ENCODE data around the gene CNR1.
A peak's percentile ranks its signal among the peaks of the same experiment; 100 is the strongest.
"Not testable (repeated sequence)": the region's sequence is repeated elsewhere in the genome, so short reads cannot be mapped to it uniquely, and the experiment has no call there.

The CNR1 gene

GRCh38 chr6:88165844-88166492, at the start of gene CNR1:
TSS of gene CNR1 (minus strand) at chr6:88166347. CDS start at chr6:88145274, 21,073 bp downstream.
- intact Hi-C loops (cut with DNase I): no loop called here
- DNase-seq: peak in 40 of 42 donors; percentile 28 to 81 (median 60)

GRCh38 chr6:88211446-88211845, 45.3 kb upstream of the CNR1 start:
- intact Hi-C loops (cut with DNase I): no loop called here
- peak in 8 of 42 donors; percentile 7 to 51 (median 23) for DNase-seq

- intact Hi-C loops (cut with DNase I): no loop called here
- no peak for DNase-seq
Observed at GRCh38 chr6:88209301-88209700, 43.2 kb upstream of the CNR1 start.

- DNase-seq: no peak
- intact Hi-C loops (cut with DNase I): no loop called here
Observed at GRCh38 chr6:88208726-88209125, 42.6 kb upstream of the CNR1 start.

GRCh38 chr6:88201734-88202133, 35.6 kb upstream of the CNR1 start:
- DNase-seq; intact Hi-C loops (cut with DNase I): not testable (repeated sequence)

GRCh38 chr6:88184921-88185320, 18.8 kb upstream of the CNR1 start:
- DNase-seq: no peak
- intact Hi-C loops (cut with DNase I): no loop called here

- intact Hi-C loops (cut with DNase I): no loop called here
- DNase-seq: no peak
Observed at GRCh38 chr6:88183471-88183870, 17.3 kb upstream of the CNR1 start.

- intact Hi-C loops (cut with DNase I): no loop called here
- DNase-seq: no peak
Observed at GRCh38 chr6:88179692-88180091, 13.5 kb upstream of the CNR1 start.

- DNase-seq: no peak
- intact Hi-C loops (cut with DNase I): no loop called here
Observed at GRCh38 chr6:88177961-88178464, 11.9 kb upstream of the CNR1 start.

GRCh38 chr6:88174906-88175305, 8.8 kb upstream of the CNR1 start:
- intact Hi-C loops (cut with DNase I): no loop called here
- DNase-seq: no peak

- no peak for DNase-seq
- intact Hi-C loops (cut with DNase I): no loop called here
Observed at GRCh38 chr6:88171312-88171711, 5.2 kb upstream of the CNR1 start.

GRCh38 chr6:88168362-88168761, 2.2 kb upstream of the CNR1 start:
- intact Hi-C loops (cut with DNase I): no loop called here
- DNase-seq: no peak

- intact Hi-C loops (cut with DNase I): no loop called here
- peak in 36 of 42 donors; percentile 6 to 74 (median 48) for DNase-seq
Observed at GRCh38 chr6:88167352-88167937, 1.3 kb upstream of the CNR1 start.

GRCh38 chr6:88166493-88167351, 575 bp upstream of the CNR1 start:
- intact Hi-C loops (cut with DNase I): no loop called here
- peak in 11 of 42 donors; percentile 8 to 51 (median 28) for DNase-seq

GRCh38 chr6:88165087-88165843, 882 bp downstream of the CNR1 start:
- intact Hi-C loops (cut with DNase I): no loop called here
- peak in 1 of 42 donors; percentile 49 for DNase-seq

GRCh38 chr6:88164061-88164460, 2.1 kb downstream of the CNR1 start:
- intact Hi-C loops (cut with DNase I): no loop called here
- DNase-seq: peak in 1 of 42 donors; percentile 10

- intact Hi-C loops (cut with DNase I): no loop called here
- DNase-seq: no peak
Observed at GRCh38 chr6:88163616-88164015, 2.5 kb downstream of the CNR1 start.

- intact Hi-C loops (cut with DNase I): no loop called here
- no peak for DNase-seq
Observed at GRCh38 chr6:88161940-88162339, 4.2 kb downstream of the CNR1 start.

- no peak for DNase-seq
- intact Hi-C loops (cut with DNase I): no loop called here
Observed at GRCh38 chr6:88157106-88157505, 9.0 kb downstream of the CNR1 start.
